NCI-H2171 (cell line): ENCODE results near the gene PLEKHG4B.
"Not testable (repeated sequence)": the region's sequence is repeated elsewhere in the genome, so short reads cannot be mapped to it uniquely, and the experiment has no call there.

ENCODE experiments used
- DNase-seq: peaks from one replicate; lab custom pipeline; 2025; lab: John Stamatoyannopoulos, UW

The PLEKHG4B gene

GRCh38 chr5:91556-92263 is at the start of gene PLEKHG4B:
PLEKHG4B (plus strand) TSS chr5:92168; CDS start chr5:92232, 64 bp downstream.
- DNase-seq = peak; percentile 97

- no peak for DNase-seq
Observed at GRCh38 chr5:42250-42649, 49.7 kb upstream of the PLEKHG4B start.

DNA sequence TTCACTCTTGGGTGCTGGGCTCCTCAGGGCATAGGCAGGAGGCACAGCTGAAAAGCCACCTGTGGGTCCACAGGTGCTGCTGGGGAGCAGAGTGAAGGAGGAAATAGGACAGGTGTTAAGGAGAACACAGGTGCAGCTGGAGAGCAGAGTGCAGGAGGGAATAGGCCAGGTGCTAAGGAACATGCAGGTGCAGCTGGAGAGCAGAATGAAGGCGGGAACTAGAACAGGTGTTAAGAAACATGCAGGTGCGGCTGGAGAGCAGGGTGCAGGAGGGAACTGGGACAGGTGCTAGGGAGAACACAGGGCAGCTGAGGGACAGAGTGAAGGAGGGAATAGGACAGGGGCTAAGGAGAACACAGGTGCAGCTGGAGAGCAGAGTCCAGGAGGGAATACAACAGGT is 43.8 kb upstream of the PLEKHG4B start:
- DNase-seq = peak; percentile 69

GRCh38 chr5:49530-49929 is 42.4 kb upstream of the PLEKHG4B start:
- DNase-seq = not testable (repeated sequence)

DNA sequence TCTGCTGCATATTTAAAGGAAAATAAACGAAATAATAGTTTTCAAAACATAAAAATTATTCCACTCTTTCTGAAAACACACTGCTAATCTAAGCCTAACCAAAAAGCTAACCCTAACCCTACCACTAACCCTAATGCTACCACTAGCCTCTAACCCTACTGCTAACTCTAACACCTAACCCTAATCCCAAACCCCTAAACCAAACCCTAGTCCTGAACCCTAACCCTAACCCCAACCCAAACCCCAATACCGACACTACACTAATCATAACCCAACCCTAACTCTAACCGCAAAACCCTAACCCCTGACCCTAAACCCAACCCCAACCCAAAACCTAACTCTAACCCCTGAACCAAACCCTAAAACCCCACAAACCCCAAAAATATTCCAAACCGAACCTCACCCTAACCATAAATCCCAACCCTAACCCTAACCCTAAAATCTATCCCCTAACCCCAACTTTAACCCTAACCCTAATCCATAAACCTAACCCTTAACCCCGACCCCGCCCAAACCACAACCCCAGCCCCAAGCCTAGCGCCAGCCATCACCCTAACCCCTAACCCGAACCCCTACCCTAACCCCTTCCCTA is 41.9 kb upstream of the PLEKHG4B start:
- DNase-seq = no peak

DNA sequence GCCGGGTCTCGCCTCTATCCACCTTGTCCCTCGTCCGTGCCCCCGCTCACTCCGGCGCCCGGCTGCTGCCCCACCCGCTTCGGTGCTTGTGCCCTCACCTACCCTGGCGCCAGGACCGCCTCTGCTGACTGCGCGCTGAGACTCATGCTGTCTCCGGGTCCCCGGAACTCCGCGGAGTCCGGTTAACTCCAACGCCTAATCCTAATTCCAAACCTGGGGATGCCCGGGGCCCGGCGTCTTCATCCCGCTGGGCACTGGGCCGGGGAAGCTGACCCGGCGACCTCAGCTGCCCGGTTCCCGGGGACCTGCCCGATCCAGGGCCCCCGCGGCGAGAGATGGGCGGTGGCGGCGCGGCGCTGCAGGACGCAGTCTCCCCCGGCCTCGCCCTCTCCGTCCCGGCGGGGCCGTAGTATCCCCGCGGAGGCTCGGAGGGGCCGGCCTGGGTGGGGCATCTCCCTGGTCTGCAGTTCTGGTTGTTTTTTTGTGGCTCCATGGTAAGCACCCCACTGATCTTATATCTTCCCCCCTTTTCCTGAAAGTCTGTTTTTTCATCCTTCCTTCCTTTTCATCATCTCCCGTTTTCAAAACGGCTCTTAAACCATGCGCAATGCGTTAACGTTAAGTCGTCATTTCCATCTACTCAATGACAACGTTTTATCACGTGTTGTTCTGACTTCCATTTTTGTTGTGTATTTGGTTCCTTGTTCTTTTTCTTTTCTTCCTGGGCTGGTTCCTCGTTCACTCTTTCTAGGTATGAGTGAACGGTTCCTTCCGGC is 41.1 kb upstream of the PLEKHG4B start:
- DNase-seq = no peak

DNA sequence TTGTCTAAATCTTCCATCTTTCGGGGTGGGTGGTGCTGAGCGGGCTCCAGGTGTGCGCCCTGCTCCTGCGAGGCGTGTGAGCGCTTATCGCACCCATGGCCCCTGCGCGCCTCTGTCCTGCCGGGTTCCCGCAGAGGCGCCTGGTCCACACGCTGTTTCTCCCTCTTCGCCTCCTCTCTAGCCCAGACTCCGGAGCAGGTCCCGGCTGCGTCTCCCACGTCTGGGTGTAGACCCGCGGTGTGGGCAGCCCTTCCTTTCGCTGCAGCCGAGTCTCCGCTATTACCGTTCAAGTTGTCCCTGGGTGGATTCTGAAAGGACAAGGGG is 40.5 kb upstream of the PLEKHG4B start:
- no peak for DNase-seq

GRCh38 chr5:53381-54174 is 38.4 kb upstream of the PLEKHG4B start:
- DNase-seq = peak; percentile 62

DNA sequence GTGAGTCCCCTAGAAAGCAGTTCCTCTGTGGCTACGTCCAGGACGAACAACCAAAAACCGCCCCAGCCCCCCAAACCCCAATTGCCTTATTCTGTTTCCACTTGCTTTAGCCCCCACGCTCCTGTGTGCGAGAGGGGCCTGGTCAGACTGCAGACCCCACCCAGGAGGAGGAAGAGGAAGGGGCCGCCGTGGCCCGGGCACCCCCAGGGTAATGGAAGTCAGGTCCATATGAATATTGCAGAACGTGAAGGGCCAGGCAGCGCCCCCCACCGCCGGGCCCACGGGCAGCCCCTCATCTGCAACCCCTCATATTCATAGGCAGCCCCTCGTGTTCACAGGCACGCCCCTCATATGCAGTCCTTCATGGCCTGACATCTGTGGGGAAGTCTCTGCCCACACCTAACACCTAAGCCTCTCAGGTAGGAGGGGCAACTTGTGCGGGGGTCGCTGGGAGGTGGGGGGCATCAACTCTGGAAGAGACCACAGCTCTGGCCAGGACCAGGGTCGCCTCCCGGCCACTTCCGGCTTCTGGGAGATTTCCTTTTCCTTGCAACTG is 37.7 kb upstream of the PLEKHG4B start:
- no peak for DNase-seq

DNA sequence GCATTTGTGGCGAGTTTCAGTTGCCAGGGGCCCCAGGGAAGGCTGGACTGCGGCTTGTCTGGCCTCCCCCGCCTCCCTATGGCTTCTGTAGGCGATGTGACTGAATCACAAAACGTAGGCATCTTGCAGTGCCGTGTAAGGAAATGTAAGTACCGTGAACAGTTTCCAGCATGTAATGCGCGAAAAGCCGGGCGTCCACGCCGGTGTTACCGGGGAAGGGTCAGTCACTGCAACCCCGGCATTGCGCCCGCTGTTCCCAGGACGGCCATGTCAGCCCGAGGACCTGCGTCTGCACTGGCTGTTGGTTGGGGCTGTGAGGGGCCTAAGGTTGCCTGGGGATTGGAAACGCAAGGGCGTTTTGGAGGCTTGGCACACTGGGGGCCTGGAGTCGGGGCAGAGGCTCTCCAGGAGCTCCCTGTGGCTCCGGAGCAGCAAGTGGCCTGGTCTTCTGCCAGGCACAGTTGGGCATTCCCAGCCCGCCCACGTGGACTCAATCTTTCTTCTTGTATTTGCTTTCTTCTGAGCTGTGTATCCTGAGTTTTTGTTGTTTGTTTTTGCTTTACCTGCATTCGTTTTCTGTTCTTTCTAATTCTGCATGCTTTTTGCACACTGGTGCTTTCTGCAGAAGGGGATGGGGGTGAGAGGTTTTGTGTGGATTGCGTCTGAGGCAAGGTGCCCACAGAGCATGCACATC is 36.9 kb upstream of the PLEKHG4B start:
- DNase-seq = no peak

DNA sequence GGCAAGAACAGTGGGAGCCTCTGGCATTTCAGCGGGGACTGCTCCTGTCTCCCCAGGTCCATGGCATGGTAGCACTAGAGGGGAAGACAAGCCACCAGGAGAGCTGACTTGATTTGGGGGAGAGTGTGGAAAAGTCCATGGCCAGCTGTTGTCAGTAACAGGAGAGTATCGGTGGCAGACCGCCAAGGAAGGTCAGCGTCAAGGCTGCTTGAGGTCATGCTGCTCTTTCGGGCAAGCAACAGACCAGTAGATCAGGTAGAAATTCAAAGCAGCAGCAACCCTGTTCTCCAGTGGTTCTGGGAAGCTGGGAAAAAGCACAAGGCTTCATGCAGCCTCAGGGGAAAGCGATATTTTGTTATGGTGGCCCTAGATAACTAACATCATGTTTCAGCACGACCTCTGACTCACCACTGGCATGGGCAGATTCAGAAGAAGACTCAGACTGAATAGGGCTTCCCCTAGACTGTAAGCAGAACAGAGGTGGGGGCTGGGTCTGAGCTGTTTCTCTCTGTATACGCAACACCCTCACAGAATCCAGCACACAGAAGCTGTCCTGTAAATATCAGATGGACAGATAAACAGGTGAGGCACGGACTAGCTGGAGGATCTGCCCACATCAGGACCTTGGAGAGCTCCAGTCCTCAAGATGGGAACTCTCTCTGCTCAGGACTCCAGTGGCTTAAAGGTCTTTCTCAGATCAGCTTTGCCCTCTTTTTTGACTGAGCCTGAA is 35.2 kb upstream of the PLEKHG4B start:
- no peak for DNase-seq

DNA sequence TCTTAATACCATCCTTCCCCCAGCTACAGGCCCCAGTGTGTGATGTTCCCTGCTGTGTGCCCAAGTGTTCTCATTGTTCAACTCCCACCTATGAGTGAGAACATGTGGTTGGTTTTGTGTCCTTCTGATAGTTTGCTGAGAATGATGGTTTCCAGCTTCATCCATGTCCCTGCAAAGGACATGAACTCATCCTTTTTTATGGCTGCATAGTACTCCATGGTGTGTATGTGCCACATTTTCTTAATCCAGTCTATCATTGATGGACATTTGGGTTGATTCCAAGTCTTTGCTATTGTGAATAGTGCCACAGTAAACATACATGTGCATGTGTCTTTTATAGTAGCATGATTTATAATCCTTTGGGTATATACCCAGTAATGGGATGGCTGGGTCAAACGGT is 31.7 kb upstream of the PLEKHG4B start:
- not testable (repeated sequence) for DNase-seq

DNA sequence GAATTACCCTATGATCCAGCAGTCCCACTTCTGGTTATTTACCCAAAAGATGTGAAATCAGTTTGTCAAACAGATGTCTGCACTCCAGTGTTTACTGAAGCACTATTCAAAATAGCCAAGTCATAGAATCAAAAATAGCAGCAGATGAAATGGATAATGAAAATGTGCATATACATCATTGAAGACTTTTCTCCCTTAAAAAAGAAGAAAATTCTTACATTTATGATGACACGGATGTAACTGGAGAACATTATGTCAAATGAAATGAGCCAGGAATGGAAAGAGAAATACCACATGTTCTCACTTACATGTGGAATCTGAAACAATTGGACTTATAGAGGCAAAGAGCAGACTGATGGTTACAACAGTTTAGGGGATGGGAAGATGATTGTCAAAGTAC is 21.5 kb upstream of the PLEKHG4B start:
- DNase-seq = no peak

- DNase-seq = not testable (repeated sequence)
Observed at GRCh38 chr5:72316-73180, 19.4 kb upstream of the PLEKHG4B start.

DNA sequence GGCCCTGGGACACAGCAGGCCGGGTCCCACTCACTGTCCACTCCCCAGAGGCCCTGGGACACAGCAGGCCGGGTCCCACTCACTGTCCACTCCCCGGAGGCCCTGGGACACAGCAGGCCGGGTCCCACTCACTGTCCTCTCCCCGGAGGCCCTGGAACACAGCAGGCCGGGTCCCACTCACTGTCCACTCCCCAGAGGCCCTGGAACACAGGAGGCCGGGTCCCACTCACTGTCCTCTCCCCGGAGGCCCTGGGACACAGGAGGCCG is 18.9 kb upstream of the PLEKHG4B start:
- DNase-seq = not testable (repeated sequence)

DNA sequence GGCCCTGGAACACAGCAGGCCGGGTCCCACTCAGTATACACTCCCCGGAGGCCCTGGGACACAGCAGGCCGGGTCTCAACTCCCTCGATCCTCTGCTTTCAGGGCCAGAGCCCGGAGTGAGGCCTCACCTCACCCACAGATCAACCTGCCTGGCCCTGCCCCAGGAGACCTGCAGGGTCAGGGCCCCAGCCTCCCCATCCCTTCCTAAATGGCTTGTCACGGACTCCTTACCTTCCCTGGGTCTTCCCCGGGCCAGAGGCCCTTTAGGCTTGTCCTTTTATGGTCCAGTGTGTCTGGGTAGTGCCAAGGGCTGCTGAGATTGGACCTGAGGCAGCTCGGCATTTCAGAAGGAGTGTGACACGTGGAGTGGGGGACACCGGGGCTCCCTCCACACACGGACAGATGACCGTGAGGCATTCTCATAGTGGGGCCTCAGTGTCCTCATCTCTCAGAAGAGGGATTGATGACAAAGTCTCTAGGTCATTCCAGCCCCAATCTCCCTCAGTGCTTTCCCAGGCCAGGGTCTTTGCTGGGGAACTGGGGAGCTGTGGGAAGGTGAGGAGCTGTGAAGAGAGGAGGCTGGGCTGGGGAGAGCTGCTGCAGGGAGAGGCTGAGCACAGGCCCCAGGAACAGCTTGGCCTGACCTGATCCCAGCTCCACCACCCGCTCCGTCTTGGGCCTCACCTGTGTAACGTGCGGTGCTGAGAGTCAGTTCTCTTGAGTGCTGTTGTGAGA is 18.0 kb upstream of the PLEKHG4B start:
- DNase-seq = no peak

DNA sequence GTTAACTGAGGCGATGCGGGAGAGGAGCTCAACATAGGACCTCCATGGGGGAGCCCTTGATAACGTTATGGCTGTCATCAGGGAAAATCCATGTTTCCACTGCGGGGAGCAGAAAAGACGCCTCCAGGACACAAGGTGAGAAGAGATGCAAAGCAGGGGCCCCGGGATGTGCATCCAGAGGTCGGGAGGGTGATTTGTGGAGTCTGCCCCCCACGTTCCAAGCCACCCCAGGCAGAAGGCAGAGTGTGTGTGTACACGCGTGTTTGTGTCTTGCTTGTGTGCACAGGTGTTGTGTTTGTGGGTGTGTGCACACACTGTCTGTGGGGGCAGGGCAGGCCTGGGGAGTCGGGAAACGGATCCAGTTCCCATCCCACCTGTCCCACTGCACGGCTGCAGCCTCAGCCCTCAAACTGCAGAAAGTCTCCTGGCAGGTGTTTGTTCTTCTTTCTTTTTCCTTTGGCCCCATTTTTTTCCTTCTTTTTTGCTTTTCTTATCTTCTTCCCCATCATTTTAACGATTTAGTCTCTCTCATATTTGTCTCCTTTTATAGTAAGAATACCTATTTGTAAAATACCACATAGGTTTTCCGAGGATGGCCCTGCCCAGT is 17.4 kb upstream of the PLEKHG4B start:
- no peak for DNase-seq

- no peak for DNase-seq
Observed at GRCh38 chr5:75331-76320, 16.3 kb upstream of the PLEKHG4B start.
